H1 (cell line): ENCODE results near the gene CNGB1. TPM values are rescaled to one million over a fixed set of nuclear protein-coding genes. Genes with fewer than 3 reads are reported as not detected.

Experiments used
- CTCF ChIA-PET: fragments of 300-600 bp; sonication (Branson Sonifier 250); formaldehyde crosslinking; loops from one replicate; lab custom pipeline; 2021; ENCODE audit not compliant: partially characterized antibody; lab: Charles Lee
- POLR2A ChIA-PET: fragments of 300-600 bp; sonication (Branson Sonifier 250); formaldehyde crosslinking; loops from one replicate; lab custom pipeline; 2021; ENCODE audit warnings: inconsistent platforms; ENCODE audit not compliant: partially characterized antibody; lab: Charles Lee
- DNase-seq, 2 experiments: peaks; one replicate each; pipeline versions ENCODE4 v3.0.0 to v3.0.0-alpha.2; 2010 to 2022; ENCODE audit warnings: low spot score in 2 of 2, low read depth in 1 of 2, mixed read lengths in 1 of 2
- FAIRE-seq: peaks from 2 replicates; lab custom pipeline; 2011; peaks lifted over from hg19 to GRCh38; lab: Jason Lieb, UNC
- H2AFZ ChIP-seq: 2 replicates; pipeline ENCODE4 v1.8.1; 2012; ENCODE audit warnings: low read length, inconsistent platforms
- H2AK5ac ChIP-seq: 2 replicates; pipeline ENCODE4 v1.6.1; 2013; ENCODE audit warnings: low read depth, low read length
- H2BK120ac ChIP-seq: replicated peaks from 2 replicates; pipeline ENCODE3; 2013; ENCODE audit warnings: low read depth, low read length, inconsistent platforms
- H2BK12ac ChIP-seq: 2 replicates; pipeline ENCODE4 v1.6.1; 2013; ENCODE audit warnings: low read depth, low read length
- H2BK15ac ChIP-seq: 2 replicates; pipeline ENCODE4 v1.6.1; 2013; ENCODE audit warnings: low read length
- H2BK20ac ChIP-seq: 2 replicates; pipeline ENCODE4 v1.6.1; 2013; ENCODE audit warnings: low read length
- H2BK5ac ChIP-seq: 2 replicates; pipeline ENCODE4 v1.6.1; 2013; ENCODE audit warnings: low read depth, low read length
- H3K14ac ChIP-seq: 2 replicates; pipeline ENCODE4 v1.6.1; 2013; ENCODE audit warnings: inconsistent platforms; ENCODE audit not compliant: insufficient read length
- H3K18ac ChIP-seq: 2 replicates; pipeline ENCODE4 v1.6.1; 2013; ENCODE audit warnings: low read length; ENCODE audit errors: extremely low read depth
- H3K23ac ChIP-seq: 2 replicates; pipeline ENCODE4 v1.6.1; 2013; ENCODE audit warnings: inconsistent platforms; ENCODE audit not compliant: insufficient read length
- H3K23me2 ChIP-seq: 2 replicates; pipeline ENCODE4 v1.6.1; 2013; ENCODE audit warnings: low read depth, low read length
- H3K27ac ChIP-seq: 2 replicates; pipeline ENCODE4 v1.6.1; 2011; ENCODE audit warnings: low read depth, low read length, inconsistent platforms
- H3K27me3 ChIP-seq, 4 experiments: replicated peaks in 1 of 4; 1 replicate in 1 of 4; 2 replicates in 3 of 4; pipeline versions ENCODE4 v1.6.1 to v1.8.1; 2011 to 2013; ENCODE audit warnings: low read length in 3 of 4, mild to moderate bottlenecking in 3 of 4, inconsistent platforms in 2 of 4, mixed read lengths in 2 of 4, moderate library complexity in 1 of 4; ENCODE audit not compliant: control insufficient read depth in 3 of 4, insufficient read depth in 3 of 4; ENCODE audit errors: extremely low read depth in 1 of 4
- H3K36me3 ChIP-seq, 4 experiments: 2 replicates each; pipeline versions ENCODE4 v1.6.1 to v1.8.1; 2011 to 2013; ENCODE audit warnings: mild to moderate bottlenecking in 4 of 4, low read length in 3 of 4, moderate library complexity in 2 of 4, control low read depth in 1 of 4, inconsistent platforms in 1 of 4; ENCODE audit not compliant: insufficient read depth in 4 of 4, control insufficient read depth in 2 of 4
- H3K4ac ChIP-seq: replicated peaks from 2 replicates; pipeline ENCODE3; 2013; ENCODE audit warnings: low read length, low read depth, mixed read lengths, inconsistent platforms; ENCODE audit not compliant: insufficient read length
- H3K4me1 ChIP-seq, 4 experiments: replicated peaks in 1 of 4; 1 replicate in 1 of 4; 2 replicates in 3 of 4; pipeline versions ENCODE4 v1.6.1 to v1.8.1; 2011 to 2013; ENCODE audit warnings: low read length in 3 of 4, inconsistent platforms in 2 of 4, mixed read lengths in 1 of 4; ENCODE audit not compliant: insufficient read depth in 4 of 4, control insufficient read depth in 3 of 4
- H3K4me2 ChIP-seq, 2 experiments: 2 replicates each; pipeline versions ENCODE4 v1.6.1 to v1.8.1; 2011 to 2013; ENCODE audit warnings: low read depth in 2 of 2, low read length in 2 of 2, control low read depth in 1 of 2, inconsistent platforms in 1 of 2, mild to moderate bottlenecking in 1 of 2; ENCODE audit not compliant: insufficient read depth in 1 of 2
- H3K4me3 ChIP-seq, 4 experiments: fragments of 200-600, 300-600 bp in 1 of 4; sonication (generic), shearing (Covaris generic), sonication (Bioruptor Twin) in 1 of 4; 2 replicates each; pipeline versions ENCODE4 v1.5.1 to v1.8.1; 2011 to 2016; ENCODE audit warnings: low read length in 4 of 4, low read depth in 3 of 4, control low read depth in 2 of 4, inconsistent platforms in 2 of 4, mild to moderate bottlenecking in 2 of 4, mixed read lengths in 1 of 4, moderate library complexity in 1 of 4; ENCODE audit not compliant: insufficient read depth in 2 of 4; ENCODE audit errors: extremely low read depth in 1 of 4
- H3K56ac ChIP-seq: replicated peaks from 2 replicates; pipeline ENCODE3; 2013; ENCODE audit warnings: low read depth, mild to moderate bottlenecking, mixed read lengths, low read length, inconsistent platforms; ENCODE audit not compliant: insufficient read length
- H3K79me1 ChIP-seq: 2 replicates; pipeline ENCODE4 v1.6.1; 2013; ENCODE audit warnings: low read depth, low read length, control low read depth
- H3K79me2 ChIP-seq, 2 experiments: 2 replicates each; pipeline versions ENCODE4 v1.6.1 to v1.8.1; 2012 to 2013; ENCODE audit warnings: low read length in 2 of 2, mild to moderate bottlenecking in 2 of 2, inconsistent platforms in 1 of 2; ENCODE audit not compliant: insufficient read depth in 2 of 2, control insufficient read depth in 1 of 2
- H3K9ac ChIP-seq, 4 experiments: replicated peaks in 1 of 4; 1 replicate in 1 of 4; 2 replicates in 3 of 4; pipeline versions ENCODE4 v1.6.1 to v1.8.1; 2011 to 2013; ENCODE audit warnings: low read depth in 3 of 4, low read length in 3 of 4, control low read depth in 2 of 4, mild to moderate bottlenecking in 2 of 4, moderate library complexity in 2 of 4, inconsistent platforms in 1 of 4; ENCODE audit errors: extremely low read depth in 1 of 4
- H3K9me3 ChIP-seq, 2 experiments: 2 replicates each; pipeline versions ENCODE4 v1.6.1 to v1.8.1; 2012 to 2013; ENCODE audit warnings: mild to moderate bottlenecking in 2 of 2, moderate library complexity in 2 of 2, control low read depth in 1 of 2, inconsistent platforms in 1 of 2, low read depth in 1 of 2, low read length in 1 of 2, mixed read lengths in 1 of 2; ENCODE audit not compliant: insufficient read depth in 2 of 2
- H4K20me1 ChIP-seq, 2 experiments: replicated peaks in 1 of 2; 2 replicates each; pipeline versions ENCODE3 to v1.8.1; 2011 to 2013; ENCODE audit warnings: inconsistent platforms in 2 of 2, low read length in 2 of 2, mild to moderate bottlenecking in 1 of 2; ENCODE audit not compliant: insufficient read depth in 2 of 2, control insufficient read depth in 1 of 2
- H4K5ac ChIP-seq: 2 replicates; pipeline ENCODE4 v1.6.1; 2013; ENCODE audit warnings: low read length, low read depth, mixed read lengths, inconsistent platforms; ENCODE audit not compliant: insufficient read length
- H4K8ac ChIP-seq: 2 replicates; pipeline ENCODE4 v1.8.0; 2013; ENCODE audit warnings: mild to moderate bottlenecking, moderate library complexity, low read length, inconsistent platforms; ENCODE audit not compliant: insufficient read depth; ENCODE audit errors: extremely low read depth
- H4K91ac ChIP-seq: replicated peaks from 2 replicates; pipeline ENCODE3; 2013; ENCODE audit warnings: low read length, mixed read lengths, inconsistent platforms; ENCODE audit not compliant: insufficient read length
- CEBPB ChIP-seq: IDR thresholded peaks from 2 replicates; pipeline ENCODE4 v1.6.1; 2012; ENCODE audit warnings: low read depth, low read length
- CTBP2 ChIP-seq: IDR thresholded peaks from 2 replicates; pipeline ENCODE4 v1.7.0; 2011; ENCODE audit warnings: borderline replicate concordance, mild to moderate bottlenecking, moderate library complexity, mixed read lengths, low read length; ENCODE audit not compliant: insufficient read depth, insufficient read length
- EGR1 ChIP-seq: IDR thresholded peaks from 2 replicates; pipeline ENCODE4 v1.6.1; 2011; ENCODE audit warnings: low read depth, low read length, borderline replicate concordance
- GABPA ChIP-seq: IDR thresholded peaks from 2 replicates; pipeline ENCODE4 v1.6.1; 2011; ENCODE audit warnings: mild to moderate bottlenecking, low read length, moderate library complexity, borderline replicate concordance; ENCODE audit not compliant: insufficient read depth
- HDAC2 ChIP-seq, 2 experiments: fragments of 300-600 bp in 1 of 2; sonication (generic) in 1 of 2; IDR thresholded peaks; 2 replicates each; pipeline ENCODE4 v1.6.1; 2011 to 2012; ENCODE audit warnings: low read depth in 2 of 2, low read length in 2 of 2, mild to moderate bottlenecking in 2 of 2, moderate library complexity in 2 of 2, borderline replicate concordance in 1 of 2, inconsistent platforms in 1 of 2
- HDAC6 ChIP-seq: IDR thresholded peaks from one replicate; pipeline ENCODE4 v1.7.1; 2012; ENCODE audit warnings: low read depth, mild to moderate bottlenecking, inconsistent platforms, low read length, moderate library complexity
- KDM5A ChIP-seq: fragments of 200-600 bp; IDR thresholded peaks from 2 replicates; pipeline ENCODE4 v1.7.1; 2012; ENCODE audit warnings: mild to moderate bottlenecking, low read length, inconsistent platforms, mixed read lengths
- NANOG ChIP-seq: IDR thresholded peaks from 2 replicates; pipeline ENCODE4 v1.6.1; 2011; ENCODE audit warnings: low read length, low read depth, mild to moderate bottlenecking, inconsistent platforms; ENCODE audit not compliant: insufficient read depth, poor library complexity, severe bottlenecking
- POLR2A ChIP-seq, 2 experiments: IDR thresholded peaks; 1 replicate in 1 of 2; 2 replicates in 1 of 2; pipeline ENCODE4 v1.6.1; 2011; ENCODE audit warnings: low read depth in 2 of 2, low read length in 2 of 2, mild to moderate bottlenecking in 2 of 2; ENCODE audit errors: control extremely low read depth in 1 of 2
- SIN3A ChIP-seq, 2 experiments: IDR thresholded peaks in 1 of 2; conservative IDR thresholded peaks in 1 of 2; 2 replicates each; pipeline ENCODE4 v1.6.1; 2011 to 2012; ENCODE audit warnings: low read length in 2 of 2, improper control_type of control experiment in 1 of 2, low read depth in 1 of 2, mild to moderate bottlenecking in 1 of 2
- SP1 ChIP-seq: IDR thresholded peaks from 2 replicates; pipeline ENCODE4 v1.6.1; 2011; ENCODE audit warnings: low read depth, low read length
- TAF1 ChIP-seq: IDR thresholded peaks from 2 replicates; pipeline ENCODE4 v1.6.1; 2011; ENCODE audit warnings: mild to moderate bottlenecking, low read depth, low read length
- WGBS, 2 experiments: shearing (Covaris generic) in 1 of 2; methylation state at CpG; one replicate each; pipeline versions ENCODE4 v1.1.6 to v1.1.7; 2013 to 2015; ENCODE audit warnings: low lambda C conversion rate in 2 of 2, mixed read lengths in 2 of 2, inconsistent platforms in 1 of 2, low coverage in 1 of 2, missing lambda C conversion rate in 1 of 2; ENCODE audit not compliant: insufficient replicate concordance in 2 of 2, insufficient coverage in 1 of 2, insufficient read length in 1 of 2; ENCODE audit errors: extremely low coverage in 1 of 2, missing lambda C conversion rate in 1 of 2; 5-methylcytosine and 5-hydroxymethylcytosine counted together
- polyA plus RNA-seq, 7 experiments: library from polyadenylated mRNA; depleted of rRNA in 3 of 7; stranded (reverse) in 5 of 7; unstranded in 2 of 7; fragments of >200 nt in 5 of 7; fragments of 200-250 nt in 2 of 7; gene quantifications; 1 replicate in 5 of 7; 2 replicates in 1 of 7; 4 replicates in 1 of 7; pipeline versions ENCODE4 v1.2.1 to v1.2.3, GENCODE V29; 2011 to 2013; ENCODE audit warnings: missing spikeins in 2 of 7, mixed read lengths in 2 of 7
- total RNA-seq: library from RNA; stranded (reverse); fragmentation: NEBNext Ultra II Directional; extraction: Animal tissue kit (Norgen Biotek cat#: 25700); gene quantifications from 2 replicates; pipeline ENCODE4 v1.2.1, GENCODE V29; 2021

CNGB1 gene
- total and polyA plus RNA-seq, 2 of the 8 experiments (the other 6 are each of a cell fraction or from before 2014, with no cell fraction given) = not detected

DNA sequence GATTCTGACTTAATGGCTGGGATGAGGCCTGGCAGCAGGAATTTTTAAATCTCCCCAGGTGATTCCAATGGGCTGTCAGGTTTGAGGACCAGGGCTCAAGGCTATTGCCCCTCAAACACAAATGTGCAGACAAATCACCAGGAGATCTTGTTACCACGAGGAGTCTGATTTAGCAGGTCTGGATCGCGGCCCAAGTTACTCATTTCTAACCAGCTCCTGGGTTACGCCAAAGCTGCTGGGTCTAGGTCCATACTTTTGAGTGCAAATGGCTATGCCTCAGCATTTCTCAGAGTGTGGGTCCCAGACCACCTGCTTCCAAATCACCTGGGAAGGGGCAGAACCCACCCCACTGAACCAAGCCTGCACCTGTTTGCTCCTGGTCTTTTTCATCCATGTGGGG, 33.1 kb downstream of the CNGB1 start:
- H2BK15ac ChIP-seq = no peak overlapping the region
- H3K23ac ChIP-seq = no peak overlapping the region
- DNase-seq = no peak
- no peak overlapping the region for H3K18ac ChIP-seq
- no peak overlapping the region for H3K14ac ChIP-seq
- H3K4me3 ChIP-seq = no peak overlapping the region
- H3K27ac ChIP-seq = no peak overlapping the region
- no peak overlapping the region for H4K91ac ChIP-seq
- no peak overlapping the region for H2BK12ac ChIP-seq
- no peak overlapping the region for H2BK120ac ChIP-seq
- no peak overlapping the region for H4K5ac ChIP-seq
- H3K23me2 ChIP-seq = no peaks in the 10 kb centered on the region
- no peaks in the 10 kb centered on the region for H3K79me1 ChIP-seq
- H3K79me2 ChIP-seq = no peaks in the 10 kb centered on the region
- CTCF ChIA-PET = interaction anchor here (1.0 to 3.2 kb wide), 7 partner anchors 16 to 81 kb away, joined by 3 to 13 read pairs (median 4); partner anchors contain the start of gene USB1
- H3K4ac ChIP-seq = no peak overlapping the region
- no peak overlapping the region for H2AFZ ChIP-seq
- H2BK5ac ChIP-seq = no peak overlapping the region; the same call in 1 of the 2 replicates
- no peak overlapping the region for H2AK5ac ChIP-seq
- H3K27me3 ChIP-seq = no peaks in the 10 kb centered on the region
- no peaks in the 10 kb centered on the region for H3K4me1 ChIP-seq
- WGBS, 2 experiments = 94% methylated on average over 4 of the region's 4 CpGs; no CpG with 5 or more reads in 1 of the 2 experiments
- H3K9me3 ChIP-seq = no peaks in the 10 kb centered on the region
- H3K4me2 ChIP-seq = no peak overlapping the region
- no peak overlapping the region for H3K56ac ChIP-seq
- no peaks in the 10 kb centered on the region for H3K36me3 ChIP-seq
- no peak overlapping the region for H3K9ac ChIP-seq
- FAIRE-seq = no peak
- POLR2A ChIA-PET = no interaction called here
- no peak overlapping the region for H4K8ac ChIP-seq
- H2BK20ac ChIP-seq = no peak overlapping the region
- no peaks in the 10 kb centered on the region for H4K20me1 ChIP-seq
- no peak for TF ChIP-seq NANOG
- TF ChIP-seq EGR1 = no peak
- TF ChIP-seq GABPA = no peak
- TF ChIP-seq SP1 = no peak
- no peak for TF ChIP-seq POLR2A (IDR thresholded peaks at IDR 0.05; ENCODE audit: control extremely low read depth in 1 of 2, low read depth in 2 of 2, low read length in 2 of 2)
- TF ChIP-seq CTBP2 = no peak
- TF ChIP-seq TAF1 = no peak
- TF ChIP-seq CEBPB = no peak
- no peak for TF ChIP-seq HDAC6
- TF ChIP-seq HDAC2 (IDR thresholded peaks at IDR 0.05; ENCODE audit: borderline replicate concordance in 1 of 2, low read depth in 2 of 2, low read length in 2 of 2) = no peak
- TF ChIP-seq KDM5A = no peak
- no peak for TF ChIP-seq SIN3A (conservative IDR thresholded peaks at IDR 0.05 in 1 of 2, IDR thresholded peaks at IDR 0.05 in 1 of 2; ENCODE audit: low read depth in 1 of 2, low read length in 2 of 2)
